ENCODE results near the gene AIMP1.

The AIMP1 gene

DNA sequence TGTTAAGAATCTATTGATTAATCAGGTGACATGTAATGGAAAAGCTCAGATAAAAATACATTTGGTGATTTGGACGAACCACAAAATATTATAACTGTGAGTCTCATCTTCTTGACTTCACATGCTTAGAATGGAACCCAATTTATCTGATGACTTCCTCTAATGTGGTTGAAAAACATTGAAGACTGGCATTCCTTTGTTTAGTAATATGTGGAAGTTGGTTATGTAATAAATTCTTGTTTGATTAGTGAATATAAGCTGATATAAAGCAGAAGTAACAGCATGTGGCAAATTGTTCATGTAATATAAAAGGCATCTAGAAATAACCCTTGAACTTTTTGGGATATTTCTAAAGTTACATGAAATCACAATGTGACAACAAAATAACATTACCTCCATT, 42.5 kb downstream of the AIMP1 start:
- TF ChIP-seq, protein P1, sequence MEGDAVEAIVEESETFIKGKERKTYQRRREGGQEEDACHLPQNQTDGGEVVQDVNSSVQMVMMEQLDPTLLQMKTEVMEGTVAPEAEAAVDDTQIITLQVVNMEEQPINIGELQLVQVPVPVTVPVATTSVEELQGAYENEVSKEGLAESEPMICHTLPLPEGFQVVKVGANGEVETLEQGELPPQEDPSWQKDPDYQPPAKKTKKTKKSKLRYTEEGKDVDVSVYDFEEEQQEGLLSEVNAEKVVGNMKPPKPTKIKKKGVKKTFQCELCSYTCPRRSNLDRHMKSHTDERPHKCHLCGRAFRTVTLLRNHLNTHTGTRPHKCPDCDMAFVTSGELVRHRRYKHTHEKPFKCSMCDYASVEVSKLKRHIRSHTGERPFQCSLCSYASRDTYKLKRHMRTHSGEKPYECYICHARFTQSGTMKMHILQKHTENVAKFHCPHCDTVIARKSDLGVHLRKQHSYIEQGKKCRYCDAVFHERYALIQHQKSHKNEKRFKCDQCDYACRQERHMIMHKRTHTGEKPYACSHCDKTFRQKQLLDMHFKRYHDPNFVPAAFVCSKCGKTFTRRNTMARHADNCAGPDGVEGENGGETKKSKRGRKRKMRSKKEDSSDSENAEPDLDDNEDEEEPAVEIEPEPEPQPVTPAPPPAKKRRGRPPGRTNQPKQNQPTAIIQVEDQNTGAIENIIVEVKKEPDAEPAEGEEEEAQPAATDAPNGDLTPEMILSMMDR (IDR thresholded peaks at IDR 0.05; ENCODE audit: unreplicated experiment in 3 of 3) = no peak
- no peaks in the 10 kb centered on the region for H3K9me3 Mint-ChIP-seq

DNA sequence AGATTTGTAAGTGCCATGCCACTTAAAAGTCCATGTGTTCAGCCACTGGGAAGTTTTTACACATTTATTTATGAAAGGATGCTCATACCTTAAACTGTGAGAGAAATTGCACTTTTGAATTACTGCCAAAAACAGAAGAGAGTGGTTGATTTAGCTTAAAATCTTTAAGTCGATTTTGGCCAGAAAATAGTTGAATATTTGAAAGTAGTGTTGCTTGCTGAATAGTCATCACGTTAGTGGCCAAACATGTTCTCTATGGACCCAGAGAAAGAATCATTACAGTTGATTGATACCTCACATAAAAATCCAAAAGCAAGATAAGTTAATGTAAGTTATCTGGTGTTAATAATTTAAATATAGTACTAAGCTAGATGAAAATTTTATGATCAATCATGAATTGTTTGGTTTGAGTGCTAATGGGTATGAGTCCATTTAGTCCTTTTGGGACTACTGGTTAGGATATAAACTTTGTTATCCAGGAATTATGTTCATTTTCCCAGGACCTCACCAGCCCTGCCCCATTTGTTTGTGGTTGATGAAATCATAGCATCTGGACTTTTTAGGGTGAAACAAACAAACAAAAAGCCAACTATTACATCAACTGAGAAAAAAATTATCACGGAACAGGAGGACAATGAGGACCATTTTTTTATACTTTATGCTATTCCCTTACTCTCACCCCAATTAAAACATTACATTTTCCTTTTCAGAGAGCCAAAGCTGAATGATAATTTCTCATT, 45.9 kb downstream of the AIMP1 start:
- Mint-ChIP-seq H3K4me1 (no peaks in the 10 kb centered on the region), H3K9me3 (no peaks in the 10 kb centered on the region), H3K27me3 (ENCODE audit: low read depth) (no peaks in the 10 kb centered on the region), H3K4me3 (no peak overlapping the region), H3K36me3 (ENCODE audit: low read depth) (no peaks in the 10 kb centered on the region), H3K27ac (no peak overlapping the region)
- TF ChIP-seq, protein P1 (IDR thresholded peaks at IDR 0.05; ENCODE audit: unreplicated experiment in 3 of 3) = no peak

More for the DNA sequence above, 42.5 kb downstream of the AIMP1 start:
- Mint-ChIP-seq H3K4me1 (no peaks in the 10 kb centered on the region), H3K4me3 (no peak overlapping the region), H3K36me3 (ENCODE audit: low read depth) (no peaks in the 10 kb centered on the region), H3K27ac (no peak overlapping the region), H3K27me3 (ENCODE audit: low read depth) (no peaks in the 10 kb centered on the region)

DNA sequence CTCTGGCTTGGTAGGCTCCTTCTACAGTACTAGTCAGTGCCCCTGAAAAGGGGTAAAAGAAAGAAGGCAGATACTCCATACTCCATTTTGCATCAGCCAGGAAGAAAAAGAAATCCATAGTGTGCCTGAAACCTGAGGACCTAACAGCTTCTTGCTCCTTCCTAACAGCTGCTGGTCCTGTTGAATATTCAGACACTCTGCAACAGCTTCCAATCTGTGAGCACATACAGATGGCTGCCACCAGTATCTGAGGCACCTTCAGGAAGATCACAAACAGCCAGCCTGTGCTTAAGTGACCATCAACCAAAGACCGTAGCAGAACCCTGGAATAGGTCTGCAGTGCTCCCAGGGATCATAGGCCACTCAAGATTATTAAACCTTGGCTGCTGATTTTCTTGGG, 47.9 kb downstream of the AIMP1 start:
- H3K27me3 Mint-ChIP-seq (ENCODE audit: low read depth) = no peaks in the 10 kb centered on the region
- no peaks in the 10 kb centered on the region for H3K36me3 Mint-ChIP-seq (ENCODE audit: low read depth)
- H3K4me3 Mint-ChIP-seq = no peak overlapping the region
- H3K4me1 Mint-ChIP-seq = peaks cover 2% of the 10 kb centered on the region
- H3K27ac Mint-ChIP-seq = no peak overlapping the region
- H3K9me3 Mint-ChIP-seq = no peaks in the 10 kb centered on the region
- TF ChIP-seq, protein P1 (IDR thresholded peaks at IDR 0.05; ENCODE audit: unreplicated experiment in 3 of 3) = no peak

DNA sequence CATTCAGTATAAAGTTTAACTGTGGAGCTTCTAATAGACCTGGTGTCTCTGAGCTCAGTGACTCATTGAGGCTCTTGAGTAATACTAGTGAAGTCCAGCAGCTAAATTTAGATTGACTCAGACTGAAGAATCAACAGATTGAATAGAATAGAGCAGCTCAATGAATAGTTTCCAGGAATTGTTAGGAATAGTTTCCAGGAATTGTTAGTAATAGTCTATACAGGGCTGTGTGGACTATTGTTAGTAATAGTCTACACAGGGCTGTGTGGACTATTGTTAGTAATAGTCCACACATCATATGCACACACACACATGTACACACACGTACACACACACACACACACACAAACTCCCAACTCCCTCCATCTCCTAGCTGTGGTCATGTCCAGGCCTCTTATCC, 49.3 kb downstream of the AIMP1 start:
- Mint-ChIP-seq H3K27me3 (ENCODE audit: low read depth) (no peaks in the 10 kb centered on the region), H3K27ac (peak overlapping the region in 1 of 3 experiments; percentile 35), H3K4me1 (peaks cover 10% of the 10 kb centered on the region), H3K4me3 (no peak overlapping the region), H3K9me3 (no peaks in the 10 kb centered on the region), H3K36me3 (ENCODE audit: low read depth) (no peaks in the 10 kb centered on the region)
- TF ChIP-seq, protein P1 (IDR thresholded peaks at IDR 0.05; ENCODE audit: unreplicated experiment in 3 of 3) = no peak

DNA sequence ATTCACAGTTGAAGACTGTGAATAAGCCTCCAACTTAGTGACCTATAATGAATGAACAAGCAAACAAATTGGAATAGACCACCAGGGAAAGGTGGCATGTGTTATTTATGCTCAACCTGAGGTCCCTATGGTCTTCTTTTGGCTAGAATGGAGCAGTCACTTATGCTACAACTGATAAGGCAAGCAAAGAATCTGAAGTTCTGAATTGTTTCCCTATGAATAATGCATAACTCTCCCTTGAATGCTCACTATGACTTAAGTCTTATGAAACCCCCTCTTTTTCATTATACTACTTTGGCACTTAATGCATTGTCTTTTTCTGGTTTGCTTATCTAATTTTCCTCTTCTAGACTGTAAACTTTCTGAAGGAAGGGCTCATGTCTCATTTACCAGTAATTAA, 49.7 kb downstream of the AIMP1 start:
- H3K9me3 Mint-ChIP-seq = no peaks in the 10 kb centered on the region
- TF ChIP-seq, protein P1 (IDR thresholded peaks at IDR 0.05; ENCODE audit: unreplicated experiment in 3 of 3) = no peak
- H3K27ac Mint-ChIP-seq = peak overlapping the region in 1 of 3 experiments; percentile 35
- peaks cover 10% of the 10 kb centered on the region for H3K4me1 Mint-ChIP-seq
- no peaks in the 10 kb centered on the region for H3K36me3 Mint-ChIP-seq (ENCODE audit: low read depth)
- no peaks in the 10 kb centered on the region for H3K27me3 Mint-ChIP-seq (ENCODE audit: low read depth)
- no peak overlapping the region for H3K4me3 Mint-ChIP-seq

DNA sequence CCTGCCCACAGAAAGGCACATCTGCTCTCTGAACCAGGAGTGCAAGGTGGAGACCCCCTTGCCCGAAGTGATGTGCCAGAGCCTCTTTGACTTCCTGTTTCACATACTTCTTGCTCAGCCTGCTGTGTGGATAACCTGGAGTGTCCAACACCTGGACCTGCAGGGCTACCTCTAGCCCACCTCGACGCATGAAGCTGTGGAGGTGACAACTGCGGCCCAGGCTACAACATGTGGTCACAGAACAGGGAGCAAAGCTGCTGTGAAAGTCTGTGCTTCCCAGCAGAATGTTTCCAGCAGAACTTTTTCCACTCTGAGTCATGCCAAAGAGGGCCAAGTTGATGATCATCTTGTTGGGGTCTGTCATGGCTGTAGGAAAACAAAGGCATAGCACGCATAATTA, 50.7 kb downstream of the AIMP1 start:
- H3K4me3 Mint-ChIP-seq = no peak overlapping the region

More for the DNA sequence above, 50.7 kb downstream of the AIMP1 start:
- TF ChIP-seq, protein P1 (IDR thresholded peaks at IDR 0.05; ENCODE audit: unreplicated experiment in 3 of 3) = no peak
- Mint-ChIP-seq H3K36me3 (ENCODE audit: low read depth) (no peaks in the 10 kb centered on the region), H3K27ac (no peak overlapping the region), H3K4me1 (peaks cover 10% of the 10 kb centered on the region), H3K9me3 (no peaks in the 10 kb centered on the region), H3K27me3 (ENCODE audit: low read depth) (no peaks in the 10 kb centered on the region)

All from nephron (organoid).